GM18873 (cell line): ENCODE results near the gene DUSP28.
"Not testable (repeated sequence)": the region's sequence is repeated elsewhere in the genome, so short reads cannot be mapped to it uniquely, and the experiment has no call there.

Experiments used
- ATAC-seq: cut with Tn5 transposase; IDR thresholded peaks from one replicate; pipeline ENCODE4 v1.9.1; 2021; ENCODE audit warnings: mild to moderate bottlenecking, moderate library complexity, moderate number of reproducible peaks; ENCODE audit not compliant: unreplicated experiment, low FRiP score

The DUSP28 gene

DNA sequence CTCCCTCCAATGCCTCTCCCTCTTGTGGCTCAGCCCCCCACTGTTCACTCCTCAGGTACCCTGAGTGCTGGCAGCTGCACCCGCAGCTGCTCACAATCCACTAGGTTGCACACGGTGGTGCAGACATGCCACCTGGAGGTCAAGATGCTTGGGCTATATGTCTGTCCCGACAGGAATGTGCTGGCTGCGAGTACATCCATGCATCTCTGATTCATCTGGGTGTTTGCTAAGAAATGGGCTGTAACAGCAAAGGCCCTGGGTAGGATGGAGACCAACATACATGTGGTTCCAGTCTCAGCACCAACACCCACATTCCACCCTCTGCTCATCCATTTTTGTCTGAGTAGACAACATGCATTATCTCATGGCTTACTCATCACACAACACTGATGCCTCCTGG lies 33.6 kb upstream of the DUSP28 start:
- no peak for ATAC-seq

GRCh38 chr2:240527153-240527750 lies 32.9 kb upstream of the DUSP28 start:
- no peak for ATAC-seq

GRCh38 chr2:240528406-240529040 lies 31.6 kb upstream of the DUSP28 start:
- ATAC-seq, result no peak

GRCh38 chr2:240529344-240529999 lies 30.7 kb upstream of the DUSP28 start:
- ATAC-seq, result no peak

- ATAC-seq, result no peak
Observed at GRCh38 chr2:240530181-240530580, 30.0 kb upstream of the DUSP28 start.

DNA sequence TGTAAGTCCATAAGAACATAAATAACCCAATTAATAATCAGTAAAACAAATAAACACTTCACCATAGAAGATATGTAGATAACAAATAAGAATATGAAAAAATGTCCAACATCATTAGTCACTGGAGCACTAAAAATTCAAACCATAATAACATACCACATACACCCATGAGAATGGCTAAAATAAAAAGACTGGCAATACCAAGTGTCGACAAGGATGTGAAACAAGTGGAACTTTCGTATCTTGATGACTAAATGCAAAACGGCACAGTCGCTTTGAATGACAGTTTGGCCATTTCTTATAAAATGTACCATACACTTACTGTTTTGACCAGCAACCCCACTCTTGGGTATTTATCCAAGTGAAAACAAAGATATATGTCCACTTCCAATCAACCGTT lies 29.1 kb upstream of the DUSP28 start:
- ATAC-seq, result no peak

GRCh38 chr2:240532031-240532775 lies 28.0 kb upstream of the DUSP28 start:
- no peak for ATAC-seq

DNA sequence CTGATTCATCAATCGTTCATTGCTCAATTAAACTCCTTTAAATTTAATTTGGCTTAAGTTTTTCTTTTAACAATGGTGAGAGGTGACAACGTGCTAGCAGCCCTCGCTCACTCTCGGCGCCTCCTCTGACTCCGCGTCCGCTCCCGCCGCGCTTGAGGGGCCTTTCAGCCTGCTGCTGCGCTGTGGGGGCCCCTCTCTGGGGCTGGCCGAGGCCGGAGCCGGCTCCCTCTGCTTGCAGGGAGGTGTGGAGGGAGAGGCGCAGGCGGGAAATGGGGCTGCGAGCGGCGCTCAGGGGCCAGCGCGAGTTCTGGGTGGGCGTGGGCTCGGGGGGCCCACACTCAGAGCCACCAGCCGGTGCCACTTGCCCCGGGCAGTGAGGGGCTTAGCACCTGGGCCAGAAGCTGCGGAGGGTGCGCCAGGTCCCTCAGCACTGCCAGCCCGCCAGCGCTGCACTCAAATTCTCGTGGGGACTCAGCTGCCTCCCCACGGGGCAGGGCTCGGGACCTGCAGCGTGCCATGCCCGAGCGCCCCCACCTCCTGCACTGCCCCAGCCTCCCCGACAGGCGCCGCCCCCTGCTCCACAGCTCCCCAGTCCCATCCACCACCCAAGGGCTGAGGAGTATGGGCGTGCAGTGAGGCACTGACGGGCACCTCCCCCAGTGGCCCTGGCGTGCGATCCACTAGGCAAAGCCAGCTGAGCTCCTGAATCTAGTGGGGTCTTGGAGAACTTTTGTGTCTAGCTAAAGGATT lies 22.0 kb upstream of the DUSP28 start:
- no peak for ATAC-seq

DNA sequence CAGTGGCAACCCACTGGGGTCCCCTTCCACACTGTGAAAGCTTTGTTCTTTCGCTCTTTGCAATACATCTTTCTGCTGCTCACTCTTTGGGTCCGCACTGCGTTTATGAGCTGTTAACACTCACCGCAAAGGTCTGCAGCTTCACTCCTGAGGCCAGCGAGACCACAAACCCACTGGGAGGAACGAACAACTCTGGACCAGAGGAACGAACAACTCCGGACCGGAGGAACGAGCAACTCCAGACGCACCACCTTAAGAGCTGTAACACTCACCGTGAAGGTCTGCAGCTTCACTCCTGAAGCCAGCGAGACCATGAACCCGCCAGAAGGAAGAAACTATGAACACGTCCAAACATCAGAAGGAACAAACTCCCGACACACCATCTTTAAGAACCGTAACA lies 21.1 kb upstream of the DUSP28 start:
- ATAC-seq, result not testable (repeated sequence)

- ATAC-seq, result no peak
Observed at GRCh38 chr2:240539906-240540305, 20.3 kb upstream of the DUSP28 start.

DNA sequence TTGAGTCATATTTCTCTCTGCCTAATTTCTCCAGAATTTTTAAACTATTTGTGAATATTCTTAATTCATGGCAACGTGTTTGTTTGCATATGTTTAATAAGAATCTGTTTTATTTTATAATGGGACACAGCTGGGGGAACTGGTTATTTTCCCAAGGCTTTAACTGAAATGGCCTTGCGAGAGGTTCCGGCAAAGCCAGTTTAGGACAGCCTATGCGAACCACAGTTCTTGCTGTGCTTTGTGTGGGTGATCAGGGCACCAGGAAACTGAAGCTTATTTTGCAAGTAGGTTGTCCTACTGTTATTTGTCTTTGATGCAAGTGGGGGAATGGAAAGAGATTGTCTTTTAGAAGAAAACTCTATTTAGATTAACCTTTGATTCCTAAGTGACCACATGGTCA lies 8.9 kb upstream of the DUSP28 start:
- no peak for ATAC-seq

DNA sequence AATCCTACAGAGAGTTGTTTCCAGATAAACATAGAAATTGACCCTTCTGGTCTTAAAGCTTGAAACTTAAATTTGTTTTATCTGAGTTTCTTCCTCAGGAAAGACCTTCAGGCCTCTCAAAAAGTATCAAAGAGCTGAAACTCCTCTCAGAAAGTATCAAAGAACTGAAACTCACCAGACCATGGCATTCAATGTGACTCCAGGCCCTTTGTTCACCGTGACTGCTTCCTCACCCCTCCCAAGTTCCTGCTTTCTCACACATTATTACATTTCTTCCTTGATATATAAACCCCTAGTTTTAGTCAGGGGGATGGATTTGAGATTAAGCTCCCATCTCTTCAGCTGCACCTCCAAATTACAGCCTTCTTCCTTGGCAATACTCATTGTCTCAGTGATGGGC lies 8.3 kb upstream of the DUSP28 start:
- no peak for ATAC-seq

GRCh38 chr2:240553956-240554480 lies 6.1 kb upstream of the DUSP28 start:
- no peak for ATAC-seq

- no peak for ATAC-seq
Observed at GRCh38 chr2:240554767-240555493, 5.2 kb upstream of the DUSP28 start.

GRCh38 chr2:240555541-240556250 lies 4.5 kb upstream of the DUSP28 start:
- ATAC-seq, result no peak

DNA sequence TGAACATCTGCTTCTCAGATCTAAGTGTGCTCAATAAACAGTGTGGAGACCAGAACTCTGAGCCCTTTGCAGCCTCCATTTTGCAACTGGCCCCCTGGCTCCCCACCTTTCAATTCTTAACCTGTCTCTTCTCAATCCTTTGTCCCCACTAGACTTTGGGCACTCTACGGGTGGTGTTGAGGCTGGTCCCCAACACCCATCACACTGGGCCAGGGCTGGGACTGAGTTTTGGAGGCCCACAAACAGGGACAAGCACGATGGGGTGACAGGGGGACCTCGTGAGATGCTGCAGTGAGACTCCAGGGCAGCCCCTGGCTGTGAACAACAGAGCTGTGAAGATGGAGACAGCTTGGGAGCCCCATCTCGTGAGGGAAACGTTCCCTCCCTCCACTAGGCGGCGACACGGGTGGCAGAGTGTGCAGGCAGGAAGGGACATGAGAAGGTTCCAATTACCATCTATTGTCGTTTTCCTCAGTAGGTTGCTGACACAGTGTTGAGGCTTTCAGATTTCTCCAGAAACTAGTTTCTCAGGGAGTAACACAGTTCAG lies 3.5 kb upstream of the DUSP28 start:
- no peak for ATAC-seq

- no peak for ATAC-seq
Observed at GRCh38 chr2:240557101-240557751, 2.9 kb upstream of the DUSP28 start.

- ATAC-seq, result no peak
Observed at GRCh38 chr2:240557808-240558207, 2.3 kb upstream of the DUSP28 start, which contains the start of gene ANKMY1. Gene ANKMY1 (minus strand): TSS chr2:240557988. CDS start chr2:240557335, 653 bp downstream.
